A673 (cell line): ENCODE measurements around the gene FAM83F.

ENCODE experiments used
- CTCF ChIP-seq: fragments of 300-800, 200-600 bp; sonication (generic); conservative IDR thresholded peaks from 2 replicates; pipeline ENCODE4 v1.5.1; 2017; ENCODE audit warnings: low read depth, mild to moderate bottlenecking, antibody characterized with exemption, low read length, moderate library complexity, mixed read lengths
- EZH2 ChIP-seq: fragments of 200-600 bp; sonication (generic); IDR thresholded peaks from 2 replicates; pipeline ENCODE4 v1.6.1; 2017; ENCODE audit warnings: borderline replicate concordance, low read depth, mild to moderate bottlenecking, mixed read lengths, antibody characterized with exemption, low read length; ENCODE audit not compliant: poor library complexity, severe bottlenecking

- TF ChIP-seq CTCF (no peak), EZH2 (no peak)
These were observed 71.2 kb downstream of the FAM83F start for GRCh38 chr22:40065981-40066380.
